Activated T-cell treated with anti-CD3 and anti-CD28 coated beads for 1 hour (primary cell): ENCODE measurements around the gene ELAVL1.

Experiments
- DNase-seq: peaks from one replicate; pipeline ENCODE4 v3.0.0-alpha.2; 2020; ENCODE audit warnings: low read depth

Gene ELAVL1

DNA sequence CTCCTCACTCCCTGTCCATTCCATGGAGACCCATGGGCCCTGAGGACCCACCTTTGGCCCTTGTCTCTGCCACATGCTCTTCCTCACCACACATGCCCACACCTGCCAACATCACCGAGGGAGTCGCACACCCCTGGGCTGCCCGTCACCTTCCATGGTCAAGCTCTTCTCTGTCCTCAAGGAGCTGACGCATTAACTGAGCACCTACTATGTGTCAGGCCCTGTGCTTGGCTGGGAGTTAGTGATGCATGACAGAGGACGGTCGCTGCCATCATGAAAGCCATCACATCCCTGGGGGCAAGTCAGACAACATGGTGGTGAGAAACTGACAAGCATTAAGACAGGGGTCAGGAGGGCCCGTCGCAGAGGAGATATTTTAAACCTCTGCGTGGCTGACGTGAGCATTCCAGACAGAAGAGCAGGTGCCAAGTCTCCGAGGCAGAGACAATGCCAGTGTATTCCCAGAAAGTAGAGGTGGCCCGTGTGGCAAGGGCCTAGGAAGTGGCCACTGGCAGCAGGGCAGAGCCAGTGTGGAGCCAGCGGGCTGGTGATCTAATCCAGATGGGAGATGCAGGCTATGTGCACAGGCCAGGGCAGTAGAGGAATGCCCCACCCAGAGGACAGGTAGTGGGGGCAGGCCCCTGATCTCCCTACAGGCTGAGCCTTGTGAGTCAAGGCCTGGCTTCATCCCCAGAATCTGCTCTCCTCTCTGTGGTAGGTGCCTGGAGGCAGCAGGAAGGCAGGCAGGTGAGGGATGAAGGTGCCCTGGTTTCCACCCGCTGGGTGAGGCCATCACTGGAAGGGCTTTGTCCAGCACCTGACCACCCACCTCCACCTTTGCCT lies 21.2 kb downstream of the ELAVL1 start:
- DNase-seq = no peak

DNA sequence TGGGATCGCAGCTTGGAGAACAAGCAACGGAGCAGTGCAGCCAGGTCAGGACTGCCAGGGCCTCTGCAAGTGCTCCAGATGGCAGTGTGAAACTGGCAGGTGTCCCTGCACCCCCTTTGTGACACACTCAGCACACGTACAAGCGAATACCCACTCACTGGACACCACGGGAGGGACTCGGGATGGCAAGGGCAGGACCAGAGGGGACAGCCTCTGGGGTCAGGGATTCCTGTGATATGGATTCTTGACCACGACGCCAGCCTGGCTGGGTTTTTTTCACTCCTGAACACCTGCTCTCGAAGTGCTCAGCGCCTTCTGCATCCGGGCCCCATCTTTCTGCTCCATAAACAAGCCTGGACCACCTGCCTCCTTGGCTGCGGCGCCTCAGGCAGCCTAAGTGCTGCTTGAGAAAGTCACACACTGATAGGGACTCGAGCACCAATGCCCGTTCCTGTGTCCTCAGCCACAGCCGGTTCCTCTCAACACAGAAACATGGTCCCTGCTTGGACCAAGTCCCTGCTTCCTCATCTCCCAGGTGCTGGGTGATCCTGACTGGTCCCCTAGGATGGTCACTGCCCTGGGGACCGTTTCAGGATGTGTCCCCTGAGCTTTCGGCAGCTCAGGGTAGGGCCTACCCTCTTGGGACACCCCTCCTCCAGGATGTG lies 22.0 kb downstream of the ELAVL1 start:
- DNase-seq = no peak

DNA sequence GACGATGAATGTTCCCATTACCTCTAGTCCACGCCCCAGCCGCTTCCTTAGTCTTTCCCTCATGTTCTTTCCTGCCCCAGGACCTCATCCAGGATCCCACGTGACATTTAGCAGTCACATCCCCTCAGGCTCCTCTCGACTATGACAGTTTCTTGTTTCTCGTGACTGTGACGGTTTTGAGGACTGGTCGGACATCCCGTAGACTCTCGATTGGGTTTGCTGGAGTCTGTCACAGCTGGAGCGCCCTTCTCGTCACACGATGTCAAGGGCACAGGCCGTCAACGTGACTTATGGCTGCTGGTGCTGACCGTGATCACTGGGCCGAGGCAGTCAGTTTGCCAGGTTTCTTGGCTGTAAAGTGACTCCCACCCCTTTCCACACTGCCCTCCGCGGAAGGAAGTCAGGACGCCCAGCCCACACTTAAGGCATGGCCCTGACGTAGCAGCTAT lies 22.8 kb downstream of the ELAVL1 start:
- DNase-seq = no peak

DNA sequence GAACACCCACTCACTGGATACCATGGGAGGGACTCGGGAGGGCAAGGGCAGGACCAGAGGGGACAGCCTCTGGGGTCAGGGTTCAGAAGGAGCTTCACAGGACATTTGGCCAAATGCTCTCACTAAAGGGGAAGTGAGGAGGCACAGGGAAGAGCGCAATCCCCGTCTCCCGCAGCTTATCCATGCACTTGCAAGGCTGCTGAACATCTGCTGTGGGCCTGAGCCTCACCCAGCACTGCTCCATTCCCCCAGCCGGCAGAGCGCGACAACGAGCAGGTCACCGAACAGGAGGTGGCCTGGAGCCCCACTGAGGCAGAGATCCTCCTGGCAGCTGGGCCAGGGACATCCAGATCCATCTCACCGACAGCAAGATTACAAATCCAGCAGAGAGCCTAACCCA lies 23.3 kb downstream of the ELAVL1 start:
- no peak for DNase-seq

DNA sequence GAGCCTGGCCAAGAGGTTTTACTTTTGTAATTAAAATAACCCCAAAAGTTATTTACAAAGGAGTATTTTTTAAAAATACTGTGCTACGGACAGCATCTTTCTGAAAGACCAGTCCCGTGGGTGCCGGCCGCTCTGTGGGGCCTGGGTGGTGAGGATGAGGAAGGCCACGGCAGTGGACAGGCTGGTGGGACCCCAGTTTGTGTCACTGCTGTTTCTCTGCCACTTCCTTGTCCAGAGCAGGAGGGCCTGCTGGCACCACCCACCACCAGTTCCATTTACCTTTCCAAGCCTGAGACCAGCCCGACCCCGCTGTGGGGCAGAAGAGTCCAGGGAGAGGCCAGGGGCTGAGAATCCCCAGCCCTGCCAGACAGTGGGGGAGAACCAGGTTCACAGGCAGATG lies 23.8 kb downstream of the ELAVL1 start:
- no peak for DNase-seq

DNA sequence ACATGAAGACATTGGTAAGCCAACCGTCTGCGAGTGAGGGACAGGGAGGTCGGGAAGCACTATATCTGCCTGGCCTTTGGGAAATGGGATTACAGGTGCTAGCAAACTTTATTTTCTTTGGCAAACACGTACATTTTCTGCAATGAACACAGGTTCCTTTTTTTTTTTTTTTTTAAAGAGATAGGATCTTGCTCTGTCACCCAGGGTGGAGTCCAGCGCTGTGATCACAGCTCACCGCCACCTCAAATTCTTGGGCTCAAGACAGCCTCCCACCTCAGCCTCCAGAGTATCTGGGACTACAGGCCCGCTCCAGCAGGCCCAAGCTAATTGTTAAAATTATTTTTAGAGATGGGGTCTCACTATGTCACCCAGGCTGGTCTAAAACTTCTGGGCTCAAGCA lies 24.2 kb downstream of the ELAVL1 start:
- DNase-seq = no peak

DNA sequence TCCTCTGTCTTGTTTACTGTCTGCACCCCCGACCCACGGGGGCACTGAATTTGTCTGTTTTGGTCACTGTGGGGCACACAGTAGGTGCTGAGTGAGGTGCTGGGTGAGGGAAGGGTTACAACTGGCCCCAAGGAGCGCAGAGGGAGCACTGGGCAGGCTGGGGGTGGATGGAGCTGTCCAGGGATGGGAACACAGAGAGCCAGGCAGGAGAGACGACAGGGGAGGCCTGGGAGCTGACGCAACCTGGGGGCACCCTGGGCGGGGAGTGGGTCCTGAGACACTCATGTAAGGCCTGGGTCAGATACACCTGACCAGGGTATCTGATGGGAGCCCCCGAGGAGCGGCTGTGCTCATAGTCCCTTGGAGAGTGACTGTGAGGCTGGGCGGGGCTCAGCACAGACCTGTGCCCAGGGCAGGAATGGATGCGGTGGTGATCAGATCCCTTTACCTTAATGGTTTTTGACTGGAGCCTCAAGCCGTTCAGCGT lies 24.8 kb downstream of the ELAVL1 start:
- DNase-seq = no peak

DNA sequence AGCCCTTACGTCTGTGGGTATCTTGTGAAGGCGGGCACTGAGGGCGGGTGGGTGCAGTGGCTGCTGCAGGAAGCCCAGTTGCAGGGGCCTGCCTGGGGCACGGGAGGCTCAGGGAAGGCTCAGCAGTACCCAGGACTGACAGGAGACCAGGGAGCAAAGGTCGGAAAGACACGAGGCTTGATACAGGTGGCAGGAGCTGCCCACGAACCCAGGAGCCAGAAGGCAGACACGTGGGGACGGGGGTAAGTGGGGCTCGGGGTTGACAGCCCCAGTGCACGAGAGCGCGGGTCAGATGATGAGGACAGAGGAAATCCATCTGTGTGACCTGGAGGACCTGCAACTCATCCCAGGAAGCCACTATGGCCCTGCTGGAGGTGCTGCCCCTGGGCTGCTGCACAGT lies 25.3 kb downstream of the ELAVL1 start:
- DNase-seq = no peak

DNA sequence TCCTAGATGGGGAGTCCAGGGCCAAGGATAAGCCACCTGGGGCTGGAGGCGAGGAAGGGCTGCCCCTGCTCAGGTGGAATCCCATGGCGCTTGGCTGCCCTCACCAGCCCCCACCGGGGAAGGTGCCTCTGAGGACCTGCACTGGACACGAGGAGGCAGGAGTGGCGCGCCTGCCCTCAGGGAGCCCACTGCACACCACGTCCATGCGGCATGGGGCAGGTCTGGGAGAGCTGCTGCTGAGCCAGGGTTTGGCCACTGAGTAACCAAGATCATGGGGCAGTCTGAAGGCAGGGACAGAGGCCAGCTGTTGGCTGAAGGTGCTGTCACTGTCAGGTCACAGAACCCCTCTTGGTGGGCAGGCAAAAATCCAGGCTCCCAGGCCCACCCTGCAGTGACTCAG lies 25.9 kb downstream of the ELAVL1 start:
- no peak for DNase-seq

DNA sequence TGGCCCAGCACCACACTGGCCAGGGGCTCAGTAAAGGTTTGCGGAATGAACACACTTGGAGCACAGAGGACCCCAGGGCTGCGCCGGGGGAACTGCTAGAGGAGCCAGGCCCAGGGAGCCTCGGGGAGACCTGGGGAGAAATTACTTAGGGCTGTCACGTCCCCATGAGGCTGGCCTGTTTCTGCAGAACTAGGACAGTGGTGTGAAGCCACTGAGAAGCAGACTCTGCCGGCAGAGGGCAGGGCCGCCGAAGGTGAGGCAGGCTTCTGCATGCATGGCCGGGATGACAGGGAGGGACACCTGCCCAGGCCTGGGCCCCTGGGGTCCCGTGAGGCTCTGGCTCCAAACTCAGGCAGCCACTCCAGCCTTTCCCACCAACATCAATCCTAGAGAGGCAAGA lies 26.4 kb downstream of the ELAVL1 start:
- DNase-seq = no peak

DNA sequence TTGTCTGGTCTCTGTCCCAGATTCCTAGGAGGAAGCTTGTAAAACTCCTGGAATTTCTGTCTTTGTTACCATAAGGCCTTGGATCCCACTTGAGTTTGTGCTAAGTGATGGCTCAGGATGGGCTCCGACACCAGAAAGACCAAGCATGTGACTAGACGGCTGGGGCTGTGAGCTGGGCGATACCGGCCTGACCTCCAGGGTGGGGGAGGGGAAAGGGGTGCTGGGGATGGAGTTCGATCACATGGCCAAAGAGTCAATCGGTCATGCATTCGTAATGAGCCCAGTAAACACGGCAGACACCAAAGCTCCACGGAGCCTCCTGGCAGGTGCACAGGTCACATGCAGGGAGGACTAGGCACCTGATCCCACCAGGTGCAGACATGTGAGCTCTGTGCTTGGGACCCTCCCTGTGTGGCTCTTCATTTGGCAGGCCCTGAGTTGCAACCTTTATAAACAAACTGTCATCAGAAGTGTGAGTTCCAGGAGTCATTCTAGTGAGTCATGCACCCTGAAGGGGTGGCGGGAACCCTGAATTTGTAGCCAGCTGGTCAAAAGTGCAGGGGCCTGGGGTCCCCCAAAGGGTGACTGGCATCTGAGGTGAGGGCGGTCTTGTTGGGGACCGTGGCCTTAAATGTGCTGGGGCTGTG lies 27.1 kb downstream of the ELAVL1 start:
- no peak for DNase-seq

DNA sequence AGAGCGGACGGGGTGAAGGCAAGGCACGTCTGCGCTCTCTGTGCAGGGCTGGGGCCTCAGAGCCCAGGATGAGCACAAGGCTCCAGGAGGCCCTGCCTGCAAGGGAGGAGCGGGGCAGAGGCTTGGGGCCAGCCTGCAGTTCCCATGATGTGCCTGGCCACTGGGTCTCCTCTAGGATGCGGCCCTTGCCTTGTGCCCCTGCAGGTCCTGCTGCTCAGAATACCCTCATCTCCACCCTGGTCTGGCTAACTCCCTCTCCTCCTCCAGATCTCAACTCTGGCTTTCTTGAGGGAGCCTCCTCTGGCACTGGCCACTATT lies 27.8 kb downstream of the ELAVL1 start:
- no peak for DNase-seq

DNA sequence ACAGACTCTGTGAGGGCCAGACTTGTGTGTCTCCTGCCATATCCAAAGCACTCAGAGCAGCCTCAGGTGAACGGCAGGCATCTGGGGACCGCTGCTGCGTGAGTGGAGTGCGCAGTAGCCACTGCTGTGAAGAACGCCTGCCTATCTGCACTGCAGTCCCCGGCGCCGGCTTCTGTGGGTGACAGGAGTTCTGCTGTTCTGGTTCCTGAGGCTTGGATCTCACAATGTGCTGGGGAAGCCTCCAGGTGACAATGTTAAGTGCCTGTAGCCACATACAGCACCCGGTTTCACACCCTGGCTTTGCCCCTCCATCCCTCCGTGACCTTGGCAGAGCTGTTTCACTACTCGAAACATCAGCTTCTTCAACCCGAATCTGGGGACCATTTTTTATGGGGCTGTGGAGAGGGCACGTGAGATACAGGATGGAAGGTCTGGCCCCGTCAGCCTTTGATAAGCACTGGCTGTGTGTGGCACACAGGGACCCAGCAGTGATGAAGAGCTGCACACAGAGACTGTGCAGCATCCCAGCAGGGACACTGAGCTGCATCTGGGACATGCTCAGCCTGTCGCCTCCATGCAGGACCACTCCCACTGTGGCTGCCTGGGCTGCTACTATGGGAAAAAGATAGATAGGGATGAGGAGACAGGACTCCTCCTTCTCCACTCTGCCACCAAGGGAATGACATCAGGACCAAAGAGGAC lies 28.3 kb downstream of the ELAVL1 start:
- no peak for DNase-seq

DNA sequence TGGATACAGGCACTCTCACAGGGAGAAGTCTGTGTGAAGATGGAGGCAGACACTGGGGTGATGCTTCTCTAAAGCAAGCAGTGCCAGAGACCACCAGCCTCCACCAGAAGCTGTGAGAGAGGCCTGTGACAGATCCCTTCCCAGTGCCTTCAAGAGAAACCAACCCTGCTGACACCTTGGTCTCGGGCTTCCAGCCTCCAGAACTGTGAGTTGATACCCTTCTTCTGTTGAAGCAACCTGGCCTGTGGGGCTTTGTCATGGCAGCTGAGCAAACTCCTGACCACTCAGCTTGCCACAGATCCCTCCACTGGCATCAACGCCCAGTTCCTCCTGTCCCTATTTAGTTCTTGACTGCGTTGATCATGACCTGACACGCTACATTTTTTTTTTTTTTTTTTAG lies 29.0 kb downstream of the ELAVL1 start:
- DNase-seq = no peak

DNA sequence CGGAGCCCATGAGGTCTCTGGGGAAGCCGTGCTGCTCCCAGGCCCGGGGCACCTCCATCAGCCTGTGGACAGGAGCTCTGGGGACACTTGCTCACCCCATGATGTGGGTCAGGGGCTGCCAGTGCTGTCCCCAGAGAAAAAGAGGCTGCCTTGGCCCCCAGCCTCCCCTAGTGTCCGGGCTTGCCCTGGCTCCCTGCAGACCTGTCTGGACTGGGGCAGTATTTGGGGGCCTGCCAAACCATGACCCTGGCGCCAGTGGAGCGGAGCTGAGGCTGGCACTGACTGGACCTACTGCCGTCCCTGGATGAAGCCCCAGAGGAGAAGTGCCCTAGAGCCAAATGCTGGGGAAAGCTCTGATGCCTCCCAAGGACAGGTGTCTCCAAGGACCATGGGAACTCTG lies 30.4 kb downstream of the ELAVL1 start:
- DNase-seq = no peak

DNA sequence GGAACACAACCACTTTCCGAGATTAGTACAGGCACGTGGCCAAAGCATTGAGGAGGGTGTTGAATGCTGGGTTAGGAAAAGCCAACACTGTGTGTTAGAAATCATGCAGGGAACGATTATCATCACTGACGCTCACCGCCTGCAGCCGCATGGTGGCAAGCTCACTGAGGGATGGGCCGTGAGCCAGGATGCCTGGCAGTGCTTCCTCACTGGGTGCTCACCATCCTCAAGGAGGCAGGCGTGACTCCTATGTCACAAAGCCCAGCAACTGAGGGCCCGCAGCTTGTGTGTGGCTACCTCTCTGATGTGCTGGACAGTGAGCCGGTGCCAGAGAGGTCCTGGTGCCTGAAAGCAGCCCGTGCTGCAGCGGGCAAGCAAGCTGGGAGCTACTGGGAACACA lies 31.6 kb downstream of the ELAVL1 start:
- DNase-seq = no peak

DNA sequence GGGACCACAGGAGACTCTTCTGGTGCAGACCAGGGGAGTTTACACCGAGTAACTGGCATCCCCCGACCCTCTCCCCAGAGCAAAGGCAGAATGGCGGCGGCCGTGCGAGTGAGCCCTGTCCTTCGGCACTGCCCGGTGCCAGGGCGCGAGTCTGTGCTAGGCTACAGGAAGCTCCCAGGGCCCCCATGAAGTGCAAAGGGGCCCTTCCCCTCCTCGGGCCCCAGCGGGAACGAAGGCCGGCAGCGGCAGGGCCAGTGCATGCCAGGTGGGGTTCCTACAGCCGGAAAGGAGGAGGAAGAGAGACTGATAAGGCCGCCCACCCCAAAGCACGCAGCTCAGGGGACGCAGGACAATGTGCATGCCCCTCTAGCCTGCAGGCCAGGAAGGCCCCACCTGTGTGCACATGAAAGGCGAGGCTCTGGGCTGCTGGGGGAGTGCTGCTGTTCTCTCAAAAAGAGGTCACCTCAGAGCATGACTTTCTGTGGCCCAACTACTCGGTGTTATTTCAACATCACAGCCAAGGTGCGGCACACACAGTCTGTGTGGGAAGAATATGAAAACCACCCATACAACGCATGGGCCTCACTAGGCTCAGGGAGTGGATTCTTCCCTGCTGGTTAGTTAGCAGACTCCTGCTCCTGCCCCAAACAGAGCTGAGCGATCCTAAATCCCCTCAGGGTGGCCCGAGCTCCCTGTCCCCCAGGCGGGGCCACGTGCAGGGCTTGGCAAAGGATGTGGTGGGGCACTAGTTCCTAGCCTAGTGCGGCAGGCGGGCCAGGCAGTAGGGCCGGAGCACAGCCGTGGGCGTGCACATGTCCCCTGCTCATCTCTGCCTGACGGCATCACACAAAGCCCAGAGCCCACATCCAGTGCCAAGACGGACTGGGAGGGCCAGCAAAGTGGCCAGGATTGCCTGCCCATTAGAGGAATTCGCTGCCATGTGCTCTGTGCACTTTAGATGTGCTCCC lies 33.6 kb downstream of the ELAVL1 start:
- DNase-seq = no peak

DNA sequence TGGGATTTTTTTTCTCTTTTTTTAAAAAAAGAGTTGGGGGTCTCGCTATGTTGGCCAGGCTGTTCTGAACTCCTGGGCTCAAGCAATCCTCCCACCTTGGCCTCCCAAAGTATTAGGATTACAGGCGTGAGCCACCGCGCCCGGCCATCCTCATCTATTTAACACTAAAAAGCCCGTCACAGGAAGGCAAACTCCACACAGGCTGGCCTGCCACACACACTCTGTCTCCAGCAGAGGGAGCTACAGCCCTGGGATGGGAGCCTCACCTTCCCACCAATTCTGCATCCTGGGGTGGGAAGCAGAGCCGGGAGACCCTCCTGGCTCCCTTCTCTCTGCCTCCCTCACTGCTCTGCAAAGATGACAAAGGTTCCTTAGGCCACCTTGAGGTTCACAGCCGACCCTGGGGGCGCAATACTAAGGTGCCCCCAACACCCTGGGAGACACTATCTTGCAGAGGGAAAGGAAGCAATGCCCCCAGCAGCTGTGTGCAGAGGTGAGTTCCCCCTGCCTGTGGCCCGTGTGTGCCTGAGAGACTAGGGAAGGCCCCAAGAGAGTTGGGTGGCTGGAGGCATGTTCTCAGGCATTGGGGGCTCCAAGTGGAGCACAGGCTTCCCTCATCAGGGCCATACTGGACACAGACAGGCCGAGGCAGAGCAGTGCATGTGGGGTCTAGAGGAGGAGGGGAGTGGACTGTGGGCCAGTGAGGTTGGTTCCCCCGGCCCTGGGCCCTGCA lies 34.6 kb downstream of the ELAVL1 start:
- DNase-seq = no peak

DNA sequence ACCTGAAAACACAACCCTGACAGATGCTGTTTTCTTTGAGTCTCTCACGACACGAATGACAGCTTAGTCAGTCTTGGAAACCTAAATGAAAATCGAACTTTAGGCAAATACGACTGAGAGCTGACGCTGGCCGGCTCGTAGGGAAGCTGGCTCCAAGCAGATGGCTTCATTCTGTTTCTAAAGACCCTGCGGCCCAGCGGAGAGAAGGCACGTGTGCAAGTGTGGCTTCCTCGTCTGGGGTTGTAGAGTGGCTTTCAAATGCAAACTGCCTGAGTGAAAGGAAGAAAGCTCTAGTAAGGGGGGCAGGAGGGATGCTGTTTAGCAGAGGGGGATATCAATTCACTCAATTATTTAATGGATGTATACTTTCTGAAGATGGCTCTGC lies 35.9 kb downstream of the ELAVL1 start:
- DNase-seq = no peak

DNA sequence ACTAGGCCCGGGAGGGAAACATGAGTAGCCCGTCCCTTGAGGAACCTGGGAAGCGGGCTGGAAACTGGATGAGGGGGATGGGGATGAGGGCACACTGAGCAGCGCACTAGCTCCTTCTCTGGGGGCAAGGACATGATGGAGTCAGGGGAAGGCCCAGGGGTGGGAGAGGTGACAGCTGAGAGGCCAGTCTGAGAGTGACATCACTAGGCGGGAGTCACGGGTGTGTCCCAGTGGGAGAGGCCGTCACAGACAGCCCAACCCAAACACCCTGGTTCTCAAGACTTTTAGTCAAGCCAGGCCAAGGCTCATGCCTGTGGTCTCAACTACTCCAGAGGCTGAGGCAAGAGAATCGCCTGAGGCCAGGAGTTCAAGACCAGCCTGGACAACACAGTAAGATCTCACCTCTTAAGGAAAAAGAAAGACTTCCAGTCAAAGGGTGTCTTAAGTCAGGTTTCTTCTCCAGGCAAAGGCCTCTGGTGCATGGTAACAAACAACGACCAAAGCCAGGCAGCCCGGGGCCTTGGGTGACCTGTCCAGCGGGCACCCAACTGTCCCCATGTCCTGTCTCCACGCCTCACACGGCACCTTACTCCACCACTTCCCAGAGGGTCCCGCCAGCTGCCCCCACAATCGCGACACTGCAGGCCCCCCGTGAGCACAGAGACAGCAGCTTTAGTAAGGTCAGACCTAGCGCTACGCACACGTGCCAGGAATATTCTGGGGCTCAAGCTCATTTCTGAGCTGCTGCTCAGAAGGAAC lies 36.5 kb downstream of the ELAVL1 start:
- DNase-seq = no peak
